ENCODE data around the gene SWAP70. TPM values are rescaled to one million over a fixed set of nuclear protein-coding genes. Genes with fewer than 3 reads are reported as not detected.
A peak's percentile ranks its signal among the peaks of the same experiment; 100 is the strongest.

SWAP70 gene
- total and polyA plus RNA-seq, 9 of the 15 experiments (the other 6 are each of a cell fraction or from before 2014, with no cell fraction given), result 1.7 to 4.9 (median 3.9) TPM

- WGBS (ENCODE audit: insufficient coverage, low coverage, missing lambda C conversion rate), result 0% methylated on average over 1 of the region's 1 CpG
- in situ Hi-C loops (cut with MboI), result no loop called here
- Histone ChIP-seq H4K20me1 (replicated peaks; ENCODE audit: control insufficient read depth, insufficient read depth, low read length) (no peaks in the 10 kb centered on the region), H3K4me2 (ENCODE audit: insufficient read depth, low read length) (no peak overlapping the region), H3K79me2 (ENCODE audit: control insufficient read depth, insufficient read depth, low read length) (no peaks in the 10 kb centered on the region), H3K9me3 (replicated peaks; ENCODE audit: control insufficient read depth, insufficient read depth, low read depth, low read length) (peaks cover 2% of the 10 kb centered on the region), H2AFZ (ENCODE audit: low read depth, low read length) (no peak overlapping the region), H3K4me1 (replicated peaks in 1 of 2; ENCODE audit: control insufficient read depth in 2 of 2, insufficient read depth in 2 of 2, low read length in 2 of 2) (no peaks in the 10 kb centered on the region), H3K9me1 (ENCODE audit: control insufficient read depth, insufficient read depth, low read length) (no peaks in the 10 kb centered on the region), H3K27ac (ENCODE audit: extremely low read depth, low read depth, low read length) (no peak overlapping the region), H3K27me3 (ENCODE audit: control insufficient read depth in 2 of 2, insufficient read depth in 2 of 2, low read length in 2 of 2) (no peaks in the 10 kb centered on the region), H3K36me3 (ENCODE audit: control insufficient read depth, insufficient read depth, low read length) (no peaks in the 10 kb centered on the region), H3K9ac (ENCODE audit: insufficient read depth in 1 of 2, low read depth in 2 of 2, low read length in 2 of 2) (no peak overlapping the region), H3K4me3 (no peak overlapping the region)
- ChIA-PET CTCF (ENCODE audit: low intra/inter-chr PET ratio) (no interaction called here), POLR2A (interaction anchor here (0.6 kb wide), 1 partner anchor 113 kb away, joined by 3 read pairs; no protein-coding TSS in a partner anchor)
- intact Hi-C loops (cut with micrococcal nuclease), result no loop called here
- ATAC-seq, result no peak
- no TSS peak for BruUV-seq (replicated peaks)
- FAIRE-seq, result no peak
- TF ChIP-seq TRIM28 (IDR thresholded peaks at IDR 0.05), result no peak
- no peak for DNase-seq (ENCODE audit: extremely low read depth in 1 of 4, low spot score in 3 of 4)
Observed at GRCh38 chr11:9731256-9731655, 67.4 kb downstream of the SWAP70 start.

GRCh38 chr11:9732453-9732852 lies 68.6 kb downstream of the SWAP70 start:
- FAIRE-seq (no peak), DNase-seq (ENCODE audit: extremely low read depth in 1 of 4, low spot score in 3 of 4) (no peak), ATAC-seq (no peak)
- no peaks in the 10 kb centered on the region for H3K36me3 ChIP-seq (ENCODE audit: control insufficient read depth, insufficient read depth, low read length)
- no peaks in the 10 kb centered on the region for H3K4me1 ChIP-seq (replicated peaks in 1 of 2; ENCODE audit: control insufficient read depth in 2 of 2, insufficient read depth in 2 of 2, low read length in 2 of 2)
- no peak overlapping the region for H3K4me3 ChIP-seq
- BruUV-seq (replicated peaks), result no TSS peak
- no peak overlapping the region for H3K27ac ChIP-seq (ENCODE audit: extremely low read depth, low read depth, low read length)
- no peaks in the 10 kb centered on the region for H4K20me1 ChIP-seq (replicated peaks; ENCODE audit: control insufficient read depth, insufficient read depth, low read length)
- CTCF ChIA-PET (ENCODE audit: low intra/inter-chr PET ratio), result no interaction called here
- H3K9me3 ChIP-seq (replicated peaks; ENCODE audit: control insufficient read depth, insufficient read depth, low read depth, low read length), result peaks cover 7% of the 10 kb centered on the region
- H2AFZ ChIP-seq (ENCODE audit: low read depth, low read length), result peak overlapping the region; percentile 28
- H3K9me1 ChIP-seq (ENCODE audit: control insufficient read depth, insufficient read depth, low read length), result no peaks in the 10 kb centered on the region
- no peak overlapping the region for H3K4me2 ChIP-seq (ENCODE audit: insufficient read depth, low read length)
- intact Hi-C loops (cut with micrococcal nuclease) (no loop called here), in situ Hi-C loops (cut with MboI) (no loop called here)
- H3K27me3 ChIP-seq (ENCODE audit: control insufficient read depth in 2 of 2, insufficient read depth in 2 of 2, low read length in 2 of 2), result no peaks in the 10 kb centered on the region
- no peak overlapping the region for H3K9ac ChIP-seq (ENCODE audit: insufficient read depth in 1 of 2, low read depth in 2 of 2, low read length in 2 of 2)
- TF ChIP-seq FOXJ3 (CRISPR knock-in tag; IDR thresholded peaks at IDR 0.05) (no peak), BRCA1 (IDR thresholded peaks at IDR 0.05) (no peak), BRCA1 (CRISPR knock-in tag; IDR thresholded peaks at IDR 0.05) (no peak), SPI1 (IDR thresholded peaks at IDR 0.05; ENCODE audit: borderline replicate concordance, low read depth, low read length) (0 out of 2 replicates have a peak, but pooled peaks have one; percentile 2), U2AF2 (optimal IDR thresholded peaks at IDR 0.05; ENCODE audit: low read depth, low read length) (no peak), HBP1 (CRISPR knock-in tag; IDR thresholded peaks at IDR 0.05) (no peak), ZC3H8 (IDR thresholded peaks at IDR 0.05) (no peak), STAT5B (CRISPR knock-in tag; IDR thresholded peaks at IDR 0.05) (no peak)
- no peaks in the 10 kb centered on the region for H3K79me2 ChIP-seq (ENCODE audit: control insufficient read depth, insufficient read depth, low read length)
- POLR2A ChIA-PET, result interaction anchor here (0.6 kb wide), 1 partner anchor 820 kb away, joined by 3 read pairs; no protein-coding TSS in a partner anchor
- 44% methylated on average over 11 of the region's 11 CpGs for WGBS (ENCODE audit: insufficient coverage, low coverage, missing lambda C conversion rate)

Measured in K562 (cell line).